ENCODE data around the gene UBE2J2.

Gene UBE2J2

DNA sequence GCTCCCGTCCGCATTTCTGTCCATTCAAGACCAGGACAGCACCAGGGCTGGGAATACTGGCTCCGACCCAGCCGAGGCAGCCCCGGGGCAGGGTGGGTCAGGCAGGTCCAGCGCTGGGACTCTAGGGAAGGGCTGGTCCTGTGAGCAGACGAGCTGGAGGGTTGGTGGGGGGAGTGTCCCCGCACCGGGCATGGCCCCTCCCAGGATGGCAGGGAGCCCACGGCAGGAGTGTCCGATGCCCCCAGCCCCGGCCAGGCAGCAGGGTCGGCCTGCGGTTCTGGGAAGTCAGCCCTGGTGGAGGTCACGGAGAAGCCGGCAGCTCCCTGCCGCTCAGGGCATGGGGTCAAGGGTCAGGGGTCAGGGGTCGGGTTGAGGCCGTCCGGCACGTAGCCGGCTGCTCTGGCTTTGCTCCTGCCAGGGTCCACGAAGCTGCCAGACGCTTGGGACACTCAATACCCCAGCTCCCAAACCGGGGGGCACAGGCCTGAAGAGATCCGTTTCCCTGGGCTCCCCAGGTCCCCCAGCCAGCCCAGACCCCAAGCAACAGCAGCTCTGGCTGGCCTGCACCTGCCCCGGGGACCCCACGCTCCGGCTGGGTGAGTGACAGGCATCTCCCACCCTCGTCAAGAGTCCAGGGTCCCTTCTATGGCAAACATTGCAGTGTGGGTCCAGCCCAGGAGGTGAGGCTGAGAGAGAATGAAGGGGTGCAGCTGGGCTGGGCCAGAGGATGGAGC is 33.9 kb downstream of the UBE2J2 start:
- DNase-seq (ENCODE audit: low read depth): no peak

DNA sequence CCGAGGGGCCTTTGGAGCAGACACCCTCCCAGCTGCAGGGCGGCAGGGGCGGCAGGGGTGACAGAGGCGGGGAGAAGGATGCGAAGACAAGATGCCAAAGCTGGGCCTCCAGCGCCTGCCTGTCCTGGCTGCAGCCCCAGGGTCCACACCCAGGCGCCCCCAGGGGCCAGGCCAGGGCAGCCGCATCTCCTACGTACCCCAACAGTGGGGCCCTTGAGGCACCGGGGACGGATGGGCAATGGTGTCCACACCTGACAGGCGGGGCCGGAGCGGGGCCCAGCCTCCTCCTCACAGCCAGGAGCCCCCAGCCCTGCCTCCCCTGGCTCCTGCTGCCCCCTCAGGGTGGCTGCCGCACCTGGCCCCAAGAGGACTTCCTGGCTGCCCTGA is 34.4 kb downstream of the UBE2J2 start:
- DNase-seq (ENCODE audit: low read depth): no peak

GRCh38 chr1:1238702-1239178 is 34.9 kb downstream of the UBE2J2 start:
- no peak for DNase-seq (ENCODE audit: low read depth)

GRCh38 chr1:1237874-1238701 is 35.6 kb downstream of the UBE2J2 start:
- no peak for DNase-seq (ENCODE audit: low read depth)

GRCh38 chr1:1236945-1237873 is 36.4 kb downstream of the UBE2J2 start:
- DNase-seq (ENCODE audit: low read depth): no peak

DNA sequence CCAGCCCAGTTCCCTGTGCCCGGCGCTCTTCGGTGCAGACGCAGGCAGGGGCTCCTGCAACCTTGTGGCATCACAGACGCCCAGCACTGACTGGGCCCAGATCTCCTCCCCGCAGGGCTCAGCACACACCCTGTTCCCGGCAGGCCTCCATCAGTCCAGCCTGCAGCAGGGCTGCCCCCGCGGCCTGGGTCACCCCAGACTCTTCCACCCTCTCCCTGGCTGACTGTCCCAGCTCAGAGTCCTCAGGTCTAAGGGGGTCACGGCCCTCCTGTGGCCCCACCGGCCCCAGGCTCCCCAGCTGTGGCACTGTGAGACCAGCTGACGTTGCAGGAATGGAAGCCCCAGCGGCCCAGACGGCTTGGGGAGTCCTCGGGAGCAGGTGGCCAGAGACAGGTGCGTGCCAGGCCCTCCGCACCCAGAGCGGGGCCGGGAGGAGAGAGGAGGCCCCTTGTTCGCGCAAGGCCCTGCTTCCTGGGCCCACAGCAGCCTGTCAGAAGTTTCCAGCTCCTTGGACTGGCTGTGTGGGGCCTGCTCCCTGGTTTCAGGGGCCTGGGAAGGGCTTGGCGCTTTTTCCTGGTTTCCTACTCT is 37.4 kb downstream of the UBE2J2 start:
- no peak for DNase-seq (ENCODE audit: low read depth)

DNA sequence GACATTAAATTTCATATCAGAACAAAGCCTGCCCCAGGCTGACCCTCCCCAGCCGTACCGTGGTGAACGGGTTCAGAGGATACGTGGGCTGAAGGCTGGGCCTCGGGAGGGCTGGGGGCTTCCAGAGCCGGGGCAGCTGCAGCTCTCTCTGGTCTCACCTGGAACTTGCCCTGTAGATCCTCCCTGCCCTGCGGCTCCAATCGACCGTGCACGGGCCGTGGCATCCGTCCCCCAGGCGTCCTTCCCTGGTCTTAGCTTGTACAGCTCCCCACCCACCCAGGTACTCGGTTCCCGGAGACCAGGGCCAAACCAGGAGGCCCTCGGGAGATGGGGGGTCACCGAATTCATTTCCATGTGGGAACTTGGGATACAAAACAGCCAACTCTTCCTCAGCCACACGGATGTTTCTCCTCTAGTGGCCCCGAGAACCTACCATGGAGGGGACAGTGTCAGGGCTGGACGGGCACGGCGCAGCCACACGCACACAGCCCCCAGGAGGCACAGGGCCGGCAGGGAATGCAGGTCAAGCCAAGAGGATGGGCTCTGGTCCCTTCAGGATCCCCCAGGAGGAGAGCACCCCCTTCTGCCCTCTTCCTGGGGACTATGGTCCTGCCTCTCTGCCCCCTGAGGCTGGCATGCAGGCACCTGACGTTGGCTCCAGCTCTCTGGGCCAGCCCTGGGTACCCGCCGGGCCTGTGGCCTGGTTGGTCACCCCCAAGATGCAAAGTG is 38.5 kb downstream of the UBE2J2 start:
- DNase-seq (ENCODE audit: low read depth): no peak

GRCh38 chr1:1234180-1234808 is 39.4 kb downstream of the UBE2J2 start:
- DNase-seq (ENCODE audit: low read depth): no peak

GRCh38 chr1:1233567-1233892 is 40.1 kb downstream of the UBE2J2 start:
- no peak for DNase-seq (ENCODE audit: low read depth)

DNA sequence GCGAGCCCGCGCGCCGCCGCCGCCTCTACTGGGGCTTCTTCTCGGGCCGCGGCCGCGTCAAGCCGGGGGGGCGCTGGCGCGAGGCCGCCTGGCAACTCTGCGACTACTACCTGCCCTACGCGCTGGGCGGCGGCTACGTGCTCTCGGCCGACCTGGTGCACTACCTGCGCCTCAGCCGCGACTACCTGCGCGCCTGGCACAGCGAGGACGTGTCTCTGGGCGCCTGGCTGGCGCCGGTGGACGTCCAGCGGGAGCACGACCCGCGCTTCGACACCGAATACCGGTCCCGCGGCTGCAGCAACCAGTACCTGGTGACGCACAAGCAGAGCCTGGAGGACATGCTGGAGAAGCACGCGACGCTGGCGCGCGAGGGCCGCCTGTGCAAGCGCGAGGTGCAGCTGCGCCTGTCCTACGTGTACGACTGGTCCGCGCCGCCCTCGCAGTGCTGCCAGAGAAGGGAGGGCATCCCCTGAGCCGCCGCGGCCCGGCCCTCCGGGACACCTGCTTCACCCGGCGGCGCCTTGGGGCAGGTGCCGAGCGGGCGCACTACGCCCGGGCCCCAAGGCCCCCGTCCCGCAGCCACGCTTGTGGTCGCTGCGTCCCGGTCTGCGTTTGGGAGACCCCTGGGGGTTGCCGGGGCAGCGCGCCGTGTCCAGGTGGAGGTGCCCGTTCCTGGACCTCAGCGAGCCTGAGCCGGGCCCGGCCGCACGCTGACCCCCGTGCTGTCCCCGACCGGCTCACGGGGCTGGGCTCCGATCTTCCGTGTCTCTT is 40.7 kb downstream of the UBE2J2 start:
- no peak for DNase-seq (ENCODE audit: low read depth)

- no peak for DNase-seq (ENCODE audit: low read depth)
These were observed 41.4 kb downstream of the UBE2J2 start, which contains the start of gene B3GALT6 for GRCh38 chr1:1232208-1232795. B3GALT6 (plus strand) TSS chr1:1232237; CDS start chr1:1232279, 42 bp downstream.

DNA sequence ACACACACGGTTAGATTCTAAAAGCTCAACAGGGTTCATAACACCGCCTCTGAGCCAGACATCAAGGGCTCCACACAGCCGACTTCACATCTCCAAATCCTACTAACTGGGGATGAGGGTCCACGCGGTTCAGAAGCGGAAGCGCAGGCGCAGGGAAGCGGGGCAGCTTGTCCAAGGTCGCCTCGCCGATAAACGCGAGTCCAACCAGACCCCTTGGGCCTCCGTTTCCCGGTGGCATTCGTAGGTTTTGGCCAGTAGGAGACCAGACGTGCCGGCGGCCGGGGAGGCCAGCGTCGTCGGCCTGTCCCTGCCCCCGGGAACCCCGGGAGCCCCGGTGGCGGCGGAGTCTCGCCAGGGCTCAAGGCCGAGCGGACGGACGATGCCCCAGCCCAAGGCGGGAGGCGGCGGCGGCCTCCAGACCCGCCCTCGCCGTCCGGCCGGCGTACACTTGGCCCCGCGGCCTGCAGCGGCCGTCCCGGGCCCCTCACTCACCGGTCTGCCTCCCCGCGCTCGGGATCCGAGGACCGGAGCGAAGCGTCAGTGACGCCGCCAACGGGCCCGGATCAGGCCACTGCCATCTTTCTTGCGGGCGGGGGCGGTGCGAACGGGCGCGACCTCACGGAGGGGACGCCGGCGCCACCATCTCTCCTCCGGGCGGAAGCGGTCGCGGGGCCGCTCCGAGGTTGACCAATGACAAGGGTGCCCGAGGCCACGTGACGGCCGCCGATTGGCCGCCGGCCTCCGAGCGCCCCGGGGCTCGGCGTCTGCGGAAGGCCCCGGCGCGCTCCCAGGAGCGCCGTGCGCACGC is 42.0 kb downstream of the UBE2J2 start, which contains the start of gene SDF4:
TSS of gene SDF4 (minus strand) at position 602 of the 808 bp plus-strand sequence. CDS start 3,229 bp downstream, outside the sequence.
- DNase-seq (ENCODE audit: low read depth): peak; percentile 93

GRCh38 chr1:1230656-1231399 is 42.8 kb downstream of the UBE2J2 start:
- DNase-seq (ENCODE audit: low read depth): peak; percentile 69

DNA sequence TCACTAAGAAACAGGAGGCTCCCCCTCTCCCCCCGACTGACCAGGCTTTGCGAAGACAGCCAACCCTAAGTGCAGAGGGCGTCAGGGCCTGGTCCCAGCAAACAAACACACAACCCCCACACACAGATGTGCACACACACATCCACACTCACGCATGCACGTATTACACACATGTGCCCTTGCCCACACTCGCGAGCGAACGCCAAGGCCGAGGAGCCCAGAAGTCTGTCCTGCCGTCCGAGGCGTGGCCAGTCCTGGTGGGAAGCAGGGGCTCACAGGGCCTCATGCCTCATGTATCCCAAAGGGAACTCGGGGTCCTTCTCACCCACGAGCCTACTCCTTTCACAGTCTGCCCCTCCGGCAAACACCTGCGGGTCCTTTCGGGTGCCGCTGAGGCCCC is 43.9 kb downstream of the UBE2J2 start:
- no peak for DNase-seq (ENCODE audit: low read depth)

DNA sequence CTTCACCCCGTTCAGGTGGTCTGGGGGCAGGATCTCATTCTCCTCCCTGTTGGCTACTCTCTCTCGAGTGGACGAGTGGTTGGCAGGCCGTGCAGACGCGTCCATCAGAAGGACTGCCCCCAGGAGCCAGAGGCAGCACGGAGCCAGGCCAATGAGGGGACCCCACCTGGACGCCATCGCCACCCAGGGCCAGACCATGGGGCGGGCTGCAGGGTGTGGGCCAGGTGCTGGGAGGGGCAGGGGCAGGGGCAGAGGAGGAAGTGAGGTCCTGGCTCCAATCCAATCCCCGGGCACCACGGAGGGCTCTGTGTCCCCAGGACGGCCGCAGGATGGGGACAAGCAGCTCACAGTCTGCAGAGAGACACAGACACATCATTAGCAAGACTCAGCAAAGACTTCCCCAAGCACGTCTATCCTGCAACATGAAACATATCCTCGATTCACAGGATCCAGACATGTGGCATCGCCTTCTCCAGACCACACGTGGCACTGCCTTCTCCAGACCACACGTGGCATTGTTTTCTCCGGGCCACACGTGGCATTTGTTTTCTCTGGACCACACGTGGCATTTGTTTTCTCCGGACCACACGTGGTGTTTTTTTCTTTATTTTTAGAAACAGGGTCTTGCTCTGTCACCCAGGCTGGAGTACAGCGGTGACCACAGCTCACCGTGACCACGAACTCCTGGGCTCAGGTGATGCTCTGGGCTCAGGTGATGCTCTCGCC is 44.9 kb downstream of the UBE2J2 start:
- no peak for DNase-seq (ENCODE audit: low read depth)

DNA sequence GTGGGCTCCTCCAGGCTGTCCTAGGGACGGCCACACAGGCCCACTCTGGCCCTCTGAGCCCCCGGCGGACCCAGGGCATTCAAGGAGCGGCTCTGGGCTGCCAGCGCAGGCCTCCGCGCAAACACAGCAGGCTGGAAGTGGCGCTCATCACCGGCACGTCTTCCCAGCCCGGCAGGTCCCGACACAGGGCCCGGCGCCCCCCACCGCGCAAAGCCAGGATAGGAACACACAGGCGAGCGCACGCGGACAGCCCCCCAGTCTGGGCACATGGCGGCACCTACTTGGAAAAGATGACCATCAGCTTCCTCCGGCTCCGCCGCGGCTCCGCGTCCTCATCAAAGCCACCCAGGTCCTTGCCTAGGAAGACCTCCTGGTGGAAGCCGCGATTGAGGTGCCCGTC is 45.5 kb downstream of the UBE2J2 start:
- no peak for DNase-seq (ENCODE audit: low read depth)

DNA sequence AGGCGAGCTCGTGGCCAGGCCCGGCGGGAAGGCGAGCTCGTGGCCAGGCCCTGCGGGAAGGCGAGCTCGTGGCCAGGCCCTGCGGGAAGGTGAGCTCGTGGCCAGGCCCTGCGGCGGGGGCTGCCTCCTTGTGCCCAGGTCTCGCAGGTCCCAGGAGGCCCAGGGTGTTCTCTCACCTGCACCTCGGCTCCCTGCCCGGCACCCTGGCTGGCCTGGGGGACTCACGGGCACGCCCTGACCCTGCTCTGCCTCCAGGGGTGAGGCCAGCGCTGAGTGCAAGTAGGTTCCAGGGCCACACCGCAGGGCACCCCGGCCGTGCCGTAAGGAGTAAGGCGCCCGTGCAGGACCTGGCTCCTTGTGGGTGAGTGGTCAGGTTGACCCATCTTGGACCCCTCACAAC is 46.3 kb downstream of the UBE2J2 start:
- no peak for DNase-seq (ENCODE audit: low read depth)
